ENCODE results near the gene IL17RE.

GRCh38 chr3:9942164-9942563 is 39.5 kb downstream of the IL17RE start:
- no peak for TF ChIP-seq CTCF (IDR thresholded peaks at IDR 0.05)
- no peak for TF ChIP-seq POLR2A (IDR thresholded peaks at IDR 0.05)

Data from lower leg skin (tissue), 3 donors.